Activated B cell treated with CpG ODN at 0.5 μM for 24 hours (primary cell): ENCODE data around the gene CDRT4. TPM values are rescaled to one million over a fixed set of nuclear protein-coding genes. Genes with fewer than 3 reads are reported as not detected.
"Not testable (repeated sequence)": the region's sequence is repeated elsewhere in the genome, so short reads cannot be mapped to it uniquely, and the experiment has no call there.

ENCODE experiments used
- ATAC-seq: fragments of 200-7000 bp; cut with Tn5 transposase; one replicate; pipeline ENCODE4 v1.10.0; 2021; ENCODE audit warnings: low read depth, mild to moderate bottlenecking, moderate library complexity
- CTCF ChIA-PET: fragments of 350-600 bp; sonication (Branson Sonifier 250); formaldehyde crosslinking; loops from one replicate; lab custom pipeline; 2021; ENCODE audit warnings: antibody characterized with exemption; lab: Charles Lee
- POLR2A ChIA-PET: fragments of 350-600 bp; sonication (Branson Sonifier 250); formaldehyde crosslinking; loops from one replicate; lab custom pipeline; 2021; ENCODE audit warnings: antibody characterized with exemption; lab: Charles Lee
- DNase-seq: peaks from one replicate; pipeline ENCODE4 v3.0.0; 2022
- H3K27ac Mint-ChIP-seq: one replicate; pipeline ENCODE4 v1.8.0; 2020; ENCODE audit warnings: mixed read lengths
- H3K27me3 Mint-ChIP-seq: one replicate; pipeline ENCODE4 v1.8.0; 2021; ENCODE audit warnings: mixed read lengths
- H3K36me3 Mint-ChIP-seq: one replicate; pipeline ENCODE4 v1.8.0; 2021; ENCODE audit warnings: low read depth, mixed read lengths
- H3K4me1 Mint-ChIP-seq: one replicate; pipeline ENCODE4 v1.8.0; 2021; ENCODE audit warnings: mixed read lengths
- H3K4me3 Mint-ChIP-seq: one replicate; pipeline ENCODE4 v1.8.0; 2020; ENCODE audit warnings: mild to moderate bottlenecking, mixed read lengths
- H3K9me3 Mint-ChIP-seq: one replicate; pipeline ENCODE4 v1.8.0; 2020; ENCODE audit warnings: mixed read lengths
- intact Hi-C: fragments of 100-400 bp; cut with micrococcal nuclease; formaldehyde crosslinking; loops from one replicate; pipeline ENCODE4 v1.15.1; 2024
- total RNA-seq: library from RNA; stranded (reverse); gene quantifications from 2 replicates; pipeline ENCODE4 v1.2.3, GENCODE V29; 2022
- TF ChIP-seq, protein P1 (sequence below): fragments of 200-600 bp; IDR thresholded peaks from one replicate; pipeline ENCODE4 v1.8.0; 2022; ENCODE audit warnings: antibody characterized with exemption, mild to moderate bottlenecking

CDRT4 gene
- total RNA-seq, 1 donor from 2014 or later, result 5.3 TPM

DNA sequence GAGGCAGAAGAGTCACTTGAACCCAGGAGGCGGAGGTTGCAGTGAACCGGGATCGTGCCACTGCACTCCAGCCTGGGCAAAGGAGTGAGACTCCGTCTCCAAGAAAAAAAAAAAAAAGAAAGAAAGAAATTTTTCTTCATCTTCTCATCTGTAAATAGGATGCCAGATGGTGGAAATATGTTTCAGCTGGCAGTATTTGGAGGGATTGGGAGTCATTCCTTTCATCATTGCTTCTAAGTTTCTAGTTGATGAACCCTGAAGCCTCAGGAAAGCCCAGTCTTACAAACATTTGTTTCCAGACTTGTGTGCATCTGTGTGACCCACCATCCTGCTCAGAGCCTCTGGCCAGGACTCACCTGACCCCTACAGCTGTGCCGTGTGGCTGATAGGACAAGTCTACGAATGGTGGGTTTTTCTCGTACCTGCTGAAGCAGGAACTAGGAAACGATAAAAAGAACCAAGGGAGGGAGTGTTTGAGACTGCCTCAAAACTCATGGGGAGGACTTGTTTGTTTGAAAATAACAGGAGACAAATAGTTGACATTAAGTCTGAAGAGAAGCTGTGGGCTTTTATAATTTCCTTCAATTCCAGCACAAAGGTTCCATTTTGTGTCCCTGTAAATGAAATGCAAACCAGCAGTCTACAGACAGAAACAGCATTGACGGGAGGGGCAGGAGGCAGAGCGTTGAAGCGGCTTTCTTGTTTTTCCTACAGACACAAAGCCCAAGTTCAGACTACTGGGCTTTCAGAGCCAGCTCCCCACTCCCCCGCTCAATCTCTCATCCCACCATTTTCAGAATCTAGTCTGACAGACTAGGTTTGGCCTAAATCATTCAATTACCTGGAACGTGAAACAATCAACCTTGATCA lies 24.9 kb downstream of the CDRT4 start:
- no peaks in the 10 kb centered on the region for H3K27me3 Mint-ChIP-seq
- no peak overlapping the region for H3K27ac Mint-ChIP-seq
- DNase-seq, result no peak
- CTCF ChIA-PET, result no interaction called here
- TF ChIP-seq, protein P1, sequence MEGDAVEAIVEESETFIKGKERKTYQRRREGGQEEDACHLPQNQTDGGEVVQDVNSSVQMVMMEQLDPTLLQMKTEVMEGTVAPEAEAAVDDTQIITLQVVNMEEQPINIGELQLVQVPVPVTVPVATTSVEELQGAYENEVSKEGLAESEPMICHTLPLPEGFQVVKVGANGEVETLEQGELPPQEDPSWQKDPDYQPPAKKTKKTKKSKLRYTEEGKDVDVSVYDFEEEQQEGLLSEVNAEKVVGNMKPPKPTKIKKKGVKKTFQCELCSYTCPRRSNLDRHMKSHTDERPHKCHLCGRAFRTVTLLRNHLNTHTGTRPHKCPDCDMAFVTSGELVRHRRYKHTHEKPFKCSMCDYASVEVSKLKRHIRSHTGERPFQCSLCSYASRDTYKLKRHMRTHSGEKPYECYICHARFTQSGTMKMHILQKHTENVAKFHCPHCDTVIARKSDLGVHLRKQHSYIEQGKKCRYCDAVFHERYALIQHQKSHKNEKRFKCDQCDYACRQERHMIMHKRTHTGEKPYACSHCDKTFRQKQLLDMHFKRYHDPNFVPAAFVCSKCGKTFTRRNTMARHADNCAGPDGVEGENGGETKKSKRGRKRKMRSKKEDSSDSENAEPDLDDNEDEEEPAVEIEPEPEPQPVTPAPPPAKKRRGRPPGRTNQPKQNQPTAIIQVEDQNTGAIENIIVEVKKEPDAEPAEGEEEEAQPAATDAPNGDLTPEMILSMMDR, result no peak
- POLR2A ChIA-PET, result no interaction called here
- no peak overlapping the region for H3K4me3 Mint-ChIP-seq
- intact Hi-C loops, result no loop called here
- peaks cover 2% of the 10 kb centered on the region for H3K9me3 Mint-ChIP-seq
- no peaks in the 10 kb centered on the region for H3K4me1 Mint-ChIP-seq
- ATAC-seq, result no peak
- H3K36me3 Mint-ChIP-seq, result peaks cover 16% of the 10 kb centered on the region

DNA sequence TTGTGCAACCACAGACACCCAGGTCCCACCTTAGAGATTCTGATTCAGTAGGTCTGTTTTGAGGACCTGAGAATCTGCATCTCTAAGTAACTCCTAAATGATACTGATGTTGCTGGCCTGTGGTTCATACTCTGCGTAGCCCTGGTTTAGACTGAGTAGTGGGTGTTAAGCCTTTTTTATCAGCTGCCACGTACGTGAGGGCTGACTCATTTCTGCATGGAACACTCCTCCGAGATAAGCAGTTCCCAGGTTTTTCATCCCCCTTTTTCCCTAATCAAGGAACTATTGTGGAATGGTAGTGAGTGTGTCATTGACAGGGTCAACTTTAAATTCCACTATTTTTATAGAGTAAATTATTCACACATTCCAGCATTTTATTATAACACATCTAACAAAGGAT lies 26.1 kb downstream of the CDRT4 start:
- ATAC-seq (no peak), DNase-seq (no peak)
- Mint-ChIP-seq H3K36me3 (peaks cover 23% of the 10 kb centered on the region), H3K4me3 (no peak overlapping the region), H3K4me1 (peaks cover 8% of the 10 kb centered on the region), H3K27me3 (no peaks in the 10 kb centered on the region), H3K27ac (no peak overlapping the region), H3K9me3 (peaks cover 8% of the 10 kb centered on the region)
- intact Hi-C loops, result no loop called here
- TF ChIP-seq, protein P1, result no peak
- CTCF ChIA-PET, result no interaction called here
- POLR2A ChIA-PET, result no interaction called here

DNA sequence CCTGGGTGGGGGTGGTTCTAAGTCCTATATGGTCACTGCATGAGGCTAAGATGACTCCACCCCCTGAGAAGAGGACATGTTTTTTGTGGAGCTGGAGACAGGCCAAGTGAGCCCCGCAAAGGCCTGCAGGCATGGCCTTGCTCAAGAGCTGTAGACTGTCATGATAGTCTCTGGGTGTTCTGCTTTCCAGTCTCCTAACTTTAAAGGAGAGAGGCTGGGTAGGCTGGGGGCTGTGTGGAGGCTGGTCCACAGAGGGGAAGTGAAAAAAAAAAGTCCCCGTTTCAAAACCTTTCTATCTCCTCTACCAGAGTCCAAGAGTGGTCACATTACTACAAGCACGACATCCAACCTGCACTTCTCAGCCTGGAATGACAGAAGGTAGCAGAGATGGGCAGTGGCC lies 27.1 kb downstream of the CDRT4 start:
- Mint-ChIP-seq H3K9me3 (peaks cover 8% of the 10 kb centered on the region), H3K27ac (no peak overlapping the region), H3K4me3 (no peak overlapping the region), H3K36me3 (peaks cover 23% of the 10 kb centered on the region), H3K4me1 (peaks cover 9% of the 10 kb centered on the region), H3K27me3 (no peaks in the 10 kb centered on the region)
- ATAC-seq, result no peak
- ChIA-PET POLR2A (no interaction called here), CTCF (no interaction called here)
- TF ChIP-seq, protein P1, result no peak
- intact Hi-C loops, result no loop called here
- no peak for DNase-seq

DNA sequence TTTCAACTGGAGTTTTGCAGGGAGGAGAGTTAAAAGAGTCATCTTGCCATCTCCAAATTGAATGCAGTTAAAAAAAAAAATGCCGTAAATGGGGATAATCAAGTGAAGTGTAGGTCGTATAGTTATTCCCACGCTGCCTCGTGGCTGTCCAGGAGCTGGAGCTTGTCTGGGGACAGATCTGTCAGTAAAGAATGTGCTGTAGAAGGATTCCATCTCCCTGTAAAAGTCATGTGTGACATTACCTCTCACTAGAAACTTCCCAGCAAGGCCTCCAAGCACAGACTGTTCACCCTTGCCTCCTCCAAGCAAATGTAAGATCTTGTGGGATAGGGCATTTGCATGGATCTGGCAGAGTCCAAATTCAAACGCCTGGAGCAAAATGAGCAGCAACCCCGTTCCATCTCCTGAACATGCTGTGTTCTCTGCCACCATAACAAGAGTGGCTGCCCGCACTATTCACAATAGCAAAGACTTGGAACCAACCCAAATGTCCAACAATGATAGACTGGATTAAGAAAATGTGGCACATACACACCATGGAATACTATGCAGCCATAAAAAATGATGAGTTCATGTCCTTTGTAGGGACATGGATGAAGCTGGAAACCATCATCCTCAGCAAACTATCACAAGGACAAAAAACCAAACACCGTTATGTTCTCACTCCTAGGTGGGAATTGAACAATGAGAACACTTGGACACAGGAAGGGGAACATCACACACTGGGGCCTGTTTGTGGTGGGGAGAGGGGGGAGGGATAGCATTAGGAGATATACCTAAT lies 28.0 kb downstream of the CDRT4 start:
- H3K27me3 Mint-ChIP-seq, H3K27ac Mint-ChIP-seq, H3K9me3 Mint-ChIP-seq, ATAC-seq, POLR2A ChIA-PET, CTCF ChIA-PET, H3K4me3 Mint-ChIP-seq, H3K4me1 Mint-ChIP-seq, intact Hi-C loops, DNase-seq: not testable (repeated sequence)
- H3K36me3 Mint-ChIP-seq, result peaks cover 23% of the 10 kb centered on the region

DNA sequence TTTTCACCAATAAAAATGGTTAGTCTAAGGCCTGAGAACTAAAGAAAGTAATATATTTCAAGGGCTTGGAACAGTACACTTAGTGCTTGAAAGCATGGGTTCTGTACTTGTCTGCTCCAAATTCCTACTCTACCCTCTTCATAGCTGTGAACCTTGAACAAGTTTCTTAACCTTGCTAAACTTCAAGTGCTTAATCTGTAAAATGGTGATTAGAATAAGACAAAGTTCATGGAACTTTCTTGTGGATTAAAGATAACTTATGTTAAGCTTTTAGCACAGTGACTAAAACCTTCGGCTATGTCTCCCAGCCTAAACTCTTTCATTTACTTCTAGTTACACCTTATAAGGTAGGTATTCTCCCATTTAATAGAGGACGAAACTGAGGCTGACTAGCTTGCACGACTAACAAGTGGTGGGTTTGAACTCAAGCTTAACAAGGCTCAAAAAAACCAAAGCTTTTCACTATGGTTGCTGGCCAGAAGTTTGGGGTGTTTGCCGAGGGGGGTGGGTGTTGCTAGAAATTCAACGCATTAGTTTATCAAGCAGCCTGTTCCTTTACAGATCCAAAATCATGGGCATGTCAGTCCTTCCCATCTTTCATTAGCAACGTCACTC lies 28.8 kb downstream of the CDRT4 start:
- Mint-ChIP-seq H3K27ac (no peak overlapping the region), H3K4me3 (no peak overlapping the region), H3K4me1 (peaks cover 9% of the 10 kb centered on the region), H3K9me3 (peaks cover 8% of the 10 kb centered on the region), H3K27me3 (no peaks in the 10 kb centered on the region), H3K36me3 (peaks cover 23% of the 10 kb centered on the region)
- DNase-seq (no peak), ATAC-seq (no peak)
- POLR2A ChIA-PET, result no interaction called here
- intact Hi-C loops, result no loop called here
- TF ChIP-seq, protein P1, result no peak
- CTCF ChIA-PET, result no interaction called here
